ENCODE data around the gene CD83. TPM values are rescaled to one million over a fixed set of nuclear protein-coding genes. Genes with fewer than 3 reads are reported as not detected.

The CD83 gene
- total RNA-seq, 1 donor from 2014 or later: 1.3 TPM

GRCh38 chr6:14174226-14174625, 56.7 kb downstream of the CD83 start:
- ATAC-seq (no peak), DNase-seq (ENCODE audit: missing footprints) (no peak)
- intact Hi-C loops (cut with DNase I): no loop called here

- ATAC-seq (no peak), DNase-seq (ENCODE audit: missing footprints) (no peak)
- intact Hi-C loops (cut with DNase I): no loop called here
Measured at GRCh38 chr6:14174996-14175395, 57.4 kb downstream of the CD83 start.

GRCh38 chr6:14176429-14176828, 58.9 kb downstream of the CD83 start:
- DNase-seq (ENCODE audit: missing footprints) (no peak), ATAC-seq (no peak)
- intact Hi-C loops (cut with DNase I): no loop called here

- no peak for DNase-seq (ENCODE audit: missing footprints)
- no peak for ATAC-seq
- intact Hi-C loops (cut with DNase I): no loop called here
Measured at GRCh38 chr6:14177413-14178082, 60.0 kb downstream of the CD83 start.

GRCh38 chr6:14178083-14178445, 60.5 kb downstream of the CD83 start:
- DNase-seq (ENCODE audit: missing footprints) (no peak), ATAC-seq (no peak)
- intact Hi-C loops (cut with DNase I): no loop called here

GRCh38 chr6:14180609-14181008, 63.0 kb downstream of the CD83 start:
- intact Hi-C loops (cut with DNase I): no loop called here
- DNase-seq (ENCODE audit: missing footprints) (no peak), ATAC-seq (no peak)

- ATAC-seq (no peak), DNase-seq (ENCODE audit: missing footprints) (no peak)
Measured at GRCh38 chr6:14182916-14183315, 65.3 kb downstream of the CD83 start.

More at GRCh38 chr6:14182916-14183315, 65.3 kb downstream of the CD83 start:
- intact Hi-C loops (cut with DNase I): no loop called here

Other genes starting within 250 kb of the CD83 start
- gene RNF182, start 192.8 kb upstream of the CD83 start, total RNA-seq: not detected

Measured in Right ventricle myocardium inferior (tissue), 1 donor.